Activated naive CD4-positive, alpha-beta T cell treated with anti-CD3 and anti-CD28 coated beads, Interleukin-2, amount 50 U/mL, for 24 hours (primary cell): ENCODE results near the gene ZNF284.
"Not testable (repeated sequence)": the region's sequence is repeated elsewhere in the genome, so short reads cannot be mapped to it uniquely, and the experiment has no call there.

ENCODE experiments used
- H3K27ac Mint-ChIP-seq: one replicate; pipeline ENCODE4 v1.8.0; 2021; ENCODE audit warnings: mild to moderate bottlenecking, mixed read lengths
- H3K27me3 Mint-ChIP-seq: one replicate; pipeline ENCODE4 v1.8.0; 2021; ENCODE audit warnings: mixed read lengths
- H3K36me3 Mint-ChIP-seq: one replicate; pipeline ENCODE4 v1.8.0; 2021; ENCODE audit warnings: mixed read lengths
- H3K4me1 Mint-ChIP-seq: one replicate; pipeline ENCODE4 v1.8.0; 2021; ENCODE audit warnings: mixed read lengths
- H3K4me3 Mint-ChIP-seq: one replicate; pipeline ENCODE4 v1.8.0; 2021; ENCODE audit warnings: mild to moderate bottlenecking, mixed read lengths
- H3K9me3 Mint-ChIP-seq: one replicate; pipeline ENCODE4 v1.8.0; 2021; ENCODE audit warnings: mixed read lengths

ZNF284 gene

GRCh38 chr19:44076325-44076724 is 4.4 kb downstream of the ZNF284 start:
- no peak overlapping the region for H3K27ac Mint-ChIP-seq

GRCh38 chr19:44092108-44092507 is 20.1 kb downstream of the ZNF284 start:
- H3K4me3 Mint-ChIP-seq = no peak overlapping the region
- H3K27me3 Mint-ChIP-seq = no peaks in the 10 kb centered on the region
- no peaks in the 10 kb centered on the region for H3K9me3 Mint-ChIP-seq
- H3K4me1 Mint-ChIP-seq = peaks cover 18% of the 10 kb centered on the region
- no peak overlapping the region for H3K27ac Mint-ChIP-seq
- peaks cover 11% of the 10 kb centered on the region for H3K36me3 Mint-ChIP-seq

More at GRCh38 chr19:44076325-44076724, 4.4 kb downstream of the ZNF284 start:
- Mint-ChIP-seq H3K4me1 (peaks cover 28% of the 10 kb centered on the region), H3K9me3 (peaks cover 5% of the 10 kb centered on the region), H3K36me3 (peaks cover 31% of the 10 kb centered on the region), H3K27me3 (no peaks in the 10 kb centered on the region), H3K4me3 (no peak overlapping the region)

- Mint-ChIP-seq H3K27me3 (no peaks in the 10 kb centered on the region), H3K4me1 (peaks cover 29% of the 10 kb centered on the region), H3K9me3 (peaks cover 5% of the 10 kb centered on the region), H3K27ac (peak within 1 kb of the TSS; percentile 85), H3K4me3 (peak within 1 kb of the TSS; percentile 83), H3K36me3 (peaks cover 19% of the 10 kb centered on the region)
Observed at GRCh38 chr19:44093931-44094765, 22.2 kb downstream of the ZNF284 start, which contains the start of gene ZNF224. TSS of gene ZNF224 (plus strand) at chr19:44094361. CDS start at chr19:44097874, 3,513 bp downstream.

GRCh38 chr19:44107751-44108150 is 35.8 kb downstream of the ZNF284 start:
- no peak overlapping the region for H3K4me3 Mint-ChIP-seq
- H3K36me3 Mint-ChIP-seq = peaks cover 57% of the 10 kb centered on the region
- H3K27ac Mint-ChIP-seq = no peak overlapping the region
- peaks cover 7% of the 10 kb centered on the region for H3K4me1 Mint-ChIP-seq
- H3K9me3 Mint-ChIP-seq = peaks cover 34% of the 10 kb centered on the region
- no peaks in the 10 kb centered on the region for H3K27me3 Mint-ChIP-seq

GRCh38 chr19:44109458-44109857 is 37.5 kb downstream of the ZNF284 start:
- H3K36me3 Mint-ChIP-seq = peaks cover 42% of the 10 kb centered on the region
- H3K27me3 Mint-ChIP-seq = no peaks in the 10 kb centered on the region
- no peak overlapping the region for H3K27ac Mint-ChIP-seq
- peaks cover 17% of the 10 kb centered on the region for H3K4me1 Mint-ChIP-seq
- H3K4me3 Mint-ChIP-seq = no peak overlapping the region
- peaks cover 27% of the 10 kb centered on the region for H3K9me3 Mint-ChIP-seq

GRCh38 chr19:44111910-44112463 is 40.0 kb downstream of the ZNF284 start:
- peaks cover 31% of the 10 kb centered on the region for H3K4me1 Mint-ChIP-seq
- H3K27me3 Mint-ChIP-seq = no peaks in the 10 kb centered on the region
- peaks cover 27% of the 10 kb centered on the region for H3K36me3 Mint-ChIP-seq
- peak overlapping the region; percentile 98 for H3K4me3 Mint-ChIP-seq
- H3K27ac Mint-ChIP-seq = no peak overlapping the region
- H3K9me3 Mint-ChIP-seq = peaks cover 22% of the 10 kb centered on the region

- H3K27me3 Mint-ChIP-seq = no peaks in the 10 kb centered on the region
- H3K27ac Mint-ChIP-seq = peak overlapping the region; percentile 92
- peaks cover 24% of the 10 kb centered on the region for H3K36me3 Mint-ChIP-seq
- H3K9me3 Mint-ChIP-seq = peaks cover 14% of the 10 kb centered on the region
- peaks cover 31% of the 10 kb centered on the region for H3K4me1 Mint-ChIP-seq
- peak overlapping the region; percentile 98 for H3K4me3 Mint-ChIP-seq
Observed at GRCh38 chr19:44112802-44113137, 40.8 kb downstream of the ZNF284 start.

- H3K4me3 Mint-ChIP-seq = peak within 1 kb of the TSS; percentile 98
- H3K27me3 Mint-ChIP-seq = no peaks in the 10 kb centered on the region
- peaks cover 12% of the 10 kb centered on the region for H3K9me3 Mint-ChIP-seq
- H3K27ac Mint-ChIP-seq = peak within 1 kb of the TSS; percentile 92
- peaks cover 31% of the 10 kb centered on the region for H3K4me1 Mint-ChIP-seq
- peaks cover 22% of the 10 kb centered on the region for H3K36me3 Mint-ChIP-seq
Observed at GRCh38 chr19:44113138-44113783, 41.3 kb downstream of the ZNF284 start, which contains the start of gene ZNF225. TSS of gene ZNF225 (plus strand) at chr19:44113399. CDS start at chr19:44115828, 2,429 bp downstream.

- Mint-ChIP-seq H3K4me1 (peaks cover 31% of the 10 kb centered on the region), H3K4me3 (peak overlapping the region; percentile 98), H3K36me3 (peaks cover 26% of the 10 kb centered on the region), H3K27ac (peak overlapping the region; percentile 23), H3K27me3 (no peaks in the 10 kb centered on the region), H3K9me3 (peaks cover 12% of the 10 kb centered on the region)
Observed at GRCh38 chr19:44113784-44114390, 41.9 kb downstream of the ZNF284 start.

GRCh38 chr19:44121162-44121561 is 49.2 kb downstream of the ZNF284 start:
- H3K27me3 Mint-ChIP-seq, H3K4me3 Mint-ChIP-seq, H3K27ac Mint-ChIP-seq: not testable (repeated sequence)
- peaks cover 80% of the 10 kb centered on the region for H3K36me3 Mint-ChIP-seq
- H3K9me3 Mint-ChIP-seq = peaks cover 59% of the 10 kb centered on the region
- H3K4me1 Mint-ChIP-seq = peaks cover 18% of the 10 kb centered on the region

- H3K9me3 Mint-ChIP-seq = peaks cover 20% of the 10 kb centered on the region
Observed at GRCh38 chr19:44131955-44132354, 60.0 kb downstream of the ZNF284 start.

More at GRCh38 chr19:44131955-44132354, 60.0 kb downstream of the ZNF284 start:
- Mint-ChIP-seq H3K36me3 (peaks cover 29% of the 10 kb centered on the region), H3K27ac (no peak overlapping the region), H3K4me1 (no peaks in the 10 kb centered on the region), H3K27me3 (no peaks in the 10 kb centered on the region), H3K4me3 (no peak overlapping the region)
